Measurements from ENCODE around the gene CDH23.

The CDH23 gene

GRCh38 chr10:71819441-71819861 lies 422.7 kb downstream of the CDH23 start:
- no peaks in the 10 kb centered on the region for H4K20me1 ChIP-seq (ENCODE audit: insufficient read depth, low read length, poor library complexity, severe bottlenecking)
- H3K36me3 ChIP-seq (ENCODE audit: insufficient read depth, low read length), result peaks cover 79% of the 10 kb centered on the region; the same call in 1 of the 2 replicates

GRCh38 chr10:71819985-71820384 lies 423.3 kb downstream of the CDH23 start:
- H2AFZ ChIP-seq (ENCODE audit: low read length), result no peak overlapping the region
- no peak for TF ChIP-seq CTCF (conservative IDR thresholded peaks at IDR 0.05; ENCODE audit: low read length)
- TF ChIP-seq EZH2phosphoT487 (IDR thresholded peaks at IDR 0.05; ENCODE audit: borderline replicate concordance), result no peak
- no peaks in the 10 kb centered on the region for H3K27me3 ChIP-seq (ENCODE audit: insufficient read depth, low read length, poor library complexity, severe bottlenecking)
- no peak overlapping the region for H3K4me2 ChIP-seq (ENCODE audit: low read depth, low read length, poor library complexity, severe bottlenecking)
- H3K4me3 ChIP-seq (ENCODE audit: low read length, poor library complexity, severe bottlenecking), result no peak overlapping the region
- peaks cover 84% of the 10 kb centered on the region; the same call in 1 of the 2 replicates for H3K36me3 ChIP-seq (ENCODE audit: insufficient read depth, low read length)
- no peaks in the 10 kb centered on the region for H3K9me2 ChIP-seq (replicated peaks; ENCODE audit: low read depth, low read length)
- no peaks in the 10 kb centered on the region for H3F3A ChIP-seq (ENCODE audit: low read depth)
- H4K20me1 ChIP-seq (ENCODE audit: insufficient read depth, low read length, poor library complexity, severe bottlenecking), result no peaks in the 10 kb centered on the region
- H3K79me2 ChIP-seq (ENCODE audit: insufficient read depth, low read length), result no peaks in the 10 kb centered on the region
- peaks cover 8% of the 10 kb centered on the region for H3K4me1 ChIP-seq (ENCODE audit: insufficient read depth, low read length, poor library complexity, severe bottlenecking)
- H3K9me3 ChIP-seq (ENCODE audit: insufficient read depth, low read depth, low read length), result no peaks in the 10 kb centered on the region
- no peak overlapping the region for H3K9ac ChIP-seq (ENCODE audit: low read depth, low read length, poor library complexity, severe bottlenecking)

More at GRCh38 chr10:71819441-71819861, 422.7 kb downstream of the CDH23 start:
- Histone ChIP-seq H3K9ac (ENCODE audit: low read depth, low read length, poor library complexity, severe bottlenecking) (no peak overlapping the region), H3K4me1 (ENCODE audit: insufficient read depth, low read length, poor library complexity, severe bottlenecking) (peaks cover 8% of the 10 kb centered on the region), H3K9me3 (ENCODE audit: insufficient read depth, low read depth, low read length) (no peaks in the 10 kb centered on the region), H3K9me2 (replicated peaks; ENCODE audit: low read depth, low read length) (no peaks in the 10 kb centered on the region), H2AFZ (ENCODE audit: low read length) (no peak overlapping the region), H3K27me3 (ENCODE audit: insufficient read depth, low read length, poor library complexity, severe bottlenecking) (no peaks in the 10 kb centered on the region), H3K4me2 (ENCODE audit: low read depth, low read length, poor library complexity, severe bottlenecking) (no peak overlapping the region), H3F3A (ENCODE audit: low read depth) (no peaks in the 10 kb centered on the region), H3K4me3 (ENCODE audit: low read length, poor library complexity, severe bottlenecking) (no peak overlapping the region), H3K79me2 (ENCODE audit: insufficient read depth, low read length) (no peaks in the 10 kb centered on the region)
- TF ChIP-seq EZH2phosphoT487 (IDR thresholded peaks at IDR 0.05; ENCODE audit: borderline replicate concordance) (no peak), CTCF (conservative IDR thresholded peaks at IDR 0.05; ENCODE audit: low read length) (no peak)

- Histone ChIP-seq H3K79me2 (ENCODE audit: insufficient read depth, low read length) (no peaks in the 10 kb centered on the region), H3K4me2 (ENCODE audit: low read depth, low read length, poor library complexity, severe bottlenecking) (no peak overlapping the region), H3K4me1 (ENCODE audit: insufficient read depth, low read length, poor library complexity, severe bottlenecking) (peaks cover 8% of the 10 kb centered on the region), H4K20me1 (ENCODE audit: insufficient read depth, low read length, poor library complexity, severe bottlenecking) (no peaks in the 10 kb centered on the region), H3F3A (ENCODE audit: low read depth) (no peaks in the 10 kb centered on the region), H3K9me3 (ENCODE audit: insufficient read depth, low read depth, low read length) (no peaks in the 10 kb centered on the region), H3K4me3 (ENCODE audit: low read length, poor library complexity, severe bottlenecking) (no peak overlapping the region), H2AFZ (ENCODE audit: low read length) (no peak overlapping the region), H3K27me3 (ENCODE audit: insufficient read depth, low read length, poor library complexity, severe bottlenecking) (no peaks in the 10 kb centered on the region), H3K36me3 (ENCODE audit: insufficient read depth, low read length) (peaks cover 88% of the 10 kb centered on the region), H3K9ac (ENCODE audit: low read depth, low read length, poor library complexity, severe bottlenecking) (no peak overlapping the region), H3K9me2 (replicated peaks; ENCODE audit: low read depth, low read length) (no peaks in the 10 kb centered on the region)
- TF ChIP-seq CTCF (conservative IDR thresholded peaks at IDR 0.05; ENCODE audit: low read length) (no peak), EZH2phosphoT487 (IDR thresholded peaks at IDR 0.05; ENCODE audit: borderline replicate concordance) (no peak)
Observed at GRCh38 chr10:71820966-71821365, 424.2 kb downstream of the CDH23 start.

All from Loucy (cell line).